Measurements from ENCODE around the gene SMAD3.
"Not testable (repeated sequence)": the region's sequence is repeated elsewhere in the genome, so short reads cannot be mapped to it uniquely, and the experiment has no call there.

Gene SMAD3

GRCh38 chr15:67121644-67122605, 56.5 kb downstream of the SMAD3 start:
- no peaks in the 10 kb centered on the region for H3K27me3 ChIP-seq (replicated peaks; ENCODE audit: control insufficient read depth, insufficient read depth, low read length)
- H3K36me3 ChIP-seq (ENCODE audit: control insufficient read depth, insufficient read depth, low read length): no peaks in the 10 kb centered on the region; the same call in 1 of the 2 replicates
- DNase-seq (ENCODE audit: extremely low read depth, insufficient read length): no peak
- no peak for TF ChIP-seq CTCF (IDR thresholded peaks at IDR 0.05; ENCODE audit: insufficient read depth, low read length, poor library complexity, severe bottlenecking)
- H3K4me3 ChIP-seq (replicated peaks; ENCODE audit: low read depth, low read length): no peak overlapping the region

GRCh38 chr15:67122816-67123215, 57.4 kb downstream of the SMAD3 start:
- DNase-seq (ENCODE audit: extremely low read depth, insufficient read length); H3K4me3 ChIP-seq (replicated peaks; ENCODE audit: low read depth, low read length); H3K36me3 ChIP-seq (ENCODE audit: control insufficient read depth, insufficient read depth, low read length); H3K27me3 ChIP-seq (replicated peaks; ENCODE audit: control insufficient read depth, insufficient read depth, low read length): not testable (repeated sequence)

- H3K27me3 ChIP-seq (replicated peaks; ENCODE audit: control insufficient read depth, insufficient read depth, low read length); H3K4me3 ChIP-seq (replicated peaks; ENCODE audit: low read depth, low read length); DNase-seq (ENCODE audit: extremely low read depth, insufficient read length); H3K36me3 ChIP-seq (ENCODE audit: control insufficient read depth, insufficient read depth, low read length): not testable (repeated sequence)
Observed at GRCh38 chr15:67123291-67123690, 57.9 kb downstream of the SMAD3 start.

GRCh38 chr15:67124111-67124510, 58.7 kb downstream of the SMAD3 start:
- no peaks in the 10 kb centered on the region; the same call in 1 of the 2 replicates for H3K36me3 ChIP-seq (ENCODE audit: control insufficient read depth, insufficient read depth, low read length)
- DNase-seq (ENCODE audit: extremely low read depth, insufficient read length): no peak
- H3K27me3 ChIP-seq (replicated peaks; ENCODE audit: control insufficient read depth, insufficient read depth, low read length): no peaks in the 10 kb centered on the region
- TF ChIP-seq CTCF (IDR thresholded peaks at IDR 0.05; ENCODE audit: insufficient read depth, low read length, poor library complexity, severe bottlenecking): no peak
- no peak overlapping the region for H3K4me3 ChIP-seq (replicated peaks; ENCODE audit: low read depth, low read length)

GRCh38 chr15:67124911-67125588, 59.6 kb downstream of the SMAD3 start:
- no peak for TF ChIP-seq CTCF (IDR thresholded peaks at IDR 0.05; ENCODE audit: insufficient read depth, low read length, poor library complexity, severe bottlenecking)
- Histone ChIP-seq H3K36me3 (ENCODE audit: control insufficient read depth, insufficient read depth, low read length) (no peaks in the 10 kb centered on the region; the same call in 1 of the 2 replicates), H3K4me3 (replicated peaks; ENCODE audit: low read depth, low read length) (no peak overlapping the region), H3K27me3 (replicated peaks; ENCODE audit: control insufficient read depth, insufficient read depth, low read length) (no peaks in the 10 kb centered on the region)
- no peak for DNase-seq (ENCODE audit: extremely low read depth, insufficient read length)

GRCh38 chr15:67125589-67126502, 60.4 kb downstream of the SMAD3 start:
- no peak for TF ChIP-seq CTCF (IDR thresholded peaks at IDR 0.05; ENCODE audit: insufficient read depth, low read length, poor library complexity, severe bottlenecking)

More at GRCh38 chr15:67125589-67126502, 60.4 kb downstream of the SMAD3 start:
- Histone ChIP-seq H3K4me3 (replicated peaks; ENCODE audit: low read depth, low read length) (no peak overlapping the region), H3K36me3 (ENCODE audit: control insufficient read depth, insufficient read depth, low read length) (no peaks in the 10 kb centered on the region; the same call in 1 of the 2 replicates), H3K27me3 (replicated peaks; ENCODE audit: control insufficient read depth, insufficient read depth, low read length) (no peaks in the 10 kb centered on the region)
- no peak for DNase-seq (ENCODE audit: extremely low read depth, insufficient read length)

Data from GM06990 (cell line).